Thoracic aorta (tissue), 2 donors: ENCODE data around the gene CAND2. TPM values are rescaled to one million over a fixed set of nuclear protein-coding genes. Genes with fewer than 3 reads are reported as not detected.
"Not testable (repeated sequence)": the region's sequence is repeated elsewhere in the genome, so short reads cannot be mapped to it uniquely, and the experiment has no call there.

ENCODE experiments used
- ATAC-seq: fragments of 150-250 bp; one replicate; pipeline ENCODE4 v1.8.0; 2017; ENCODE audit warnings: low read depth; ENCODE audit not compliant: insufficient number of reproducible peaks, low FRiP score
- DNase-seq: peaks from one replicate; pipeline ENCODE4 v3.0.0-alpha.2; 2020; ENCODE audit warnings: low spot score
- H3K27ac ChIP-seq, 2 donors: fragments of 200-600 bp; sonication (generic); 1 replicate in 1 of 2; 2 replicates in 1 of 2; pipeline ENCODE4 v1.5.1; 2016; ENCODE audit warnings: mild to moderate bottlenecking in 2 of 2, moderate library complexity in 2 of 2
- H3K27me3 ChIP-seq: fragments of 200-600 bp; sonication (generic); replicated peaks from 2 replicates; pipeline ENCODE4 v1.6.0; 2016; ENCODE audit warnings: mild to moderate bottlenecking; ENCODE audit not compliant: insufficient read depth
- H3K36me3 ChIP-seq: fragments of 200-600 bp; sonication (generic); one replicate; pipeline ENCODE4 v1.5.1; 2016
- H3K4me1 ChIP-seq, 2 donors: fragments of 200-600 bp; sonication (generic); 1 replicate in 1 of 2; 2 replicates in 1 of 2; pipeline versions ENCODE4 v1.5.1 to v1.6.0; 2016; ENCODE audit warnings: low read depth in 2 of 2, mild to moderate bottlenecking in 1 of 2; ENCODE audit not compliant: control insufficient read depth in 1 of 2
- H3K4me3 ChIP-seq: fragments of 200-600 bp; sonication (generic); 2 replicates; pipeline ENCODE4 v1.5.1; 2016; ENCODE audit warnings: mild to moderate bottlenecking
- H3K9me3 ChIP-seq: fragments of 200-600 bp; sonication (generic); 2 replicates; pipeline ENCODE4 v1.5.1; 2016
- total RNA-seq, 2 donors: library from RNA; depleted of rRNA; stranded (reverse); fragments of >200 nt; gene quantifications; one replicate each; pipeline versions ENCODE4 v1.1.0 to v1.2.3, GENCODE V29; 2016
- TF ChIP-seq, protein P1 (sequence below): fragments of 200-600 bp; sonication (generic); IDR thresholded peaks from one replicate; pipeline ENCODE4 v1.5.1; 2019; ENCODE audit warnings: antibody characterized with exemption

Gene CAND2
- total RNA-seq, 2 donors from 2014 or later = 25.9 to 44.6 TPM

DNA sequence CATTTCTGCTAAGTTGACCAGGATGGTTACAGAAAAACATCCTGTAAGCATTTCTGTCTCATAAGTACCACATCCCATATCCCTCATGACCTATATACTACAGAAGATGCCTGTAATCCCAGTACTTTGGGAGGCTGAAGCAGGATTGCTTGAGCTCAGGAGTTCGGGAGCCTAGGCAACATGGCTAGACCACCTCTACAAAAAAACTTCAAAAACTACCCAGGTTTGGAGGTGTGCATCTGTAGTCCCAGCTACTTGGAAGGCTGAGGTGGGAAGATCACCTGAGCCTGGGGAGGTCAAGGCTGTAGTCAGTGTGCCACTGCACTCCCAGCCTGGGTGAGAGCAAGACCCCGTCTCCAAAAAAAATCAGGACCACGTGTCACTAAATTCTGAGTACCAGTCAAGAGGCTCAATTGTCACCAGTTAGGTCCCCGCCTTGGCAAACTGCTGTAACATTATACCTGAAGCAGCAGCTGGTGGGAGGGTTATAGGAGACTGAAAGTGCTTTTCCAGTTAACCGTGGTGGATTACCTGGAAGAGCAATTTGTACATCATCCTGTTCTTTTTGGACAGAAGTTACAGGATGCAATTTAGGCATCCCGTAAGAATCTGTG is 38.7 kb downstream of the CAND2 start:
- no peaks in the 10 kb centered on the region for H3K27me3 ChIP-seq
- TF ChIP-seq, protein P1, sequence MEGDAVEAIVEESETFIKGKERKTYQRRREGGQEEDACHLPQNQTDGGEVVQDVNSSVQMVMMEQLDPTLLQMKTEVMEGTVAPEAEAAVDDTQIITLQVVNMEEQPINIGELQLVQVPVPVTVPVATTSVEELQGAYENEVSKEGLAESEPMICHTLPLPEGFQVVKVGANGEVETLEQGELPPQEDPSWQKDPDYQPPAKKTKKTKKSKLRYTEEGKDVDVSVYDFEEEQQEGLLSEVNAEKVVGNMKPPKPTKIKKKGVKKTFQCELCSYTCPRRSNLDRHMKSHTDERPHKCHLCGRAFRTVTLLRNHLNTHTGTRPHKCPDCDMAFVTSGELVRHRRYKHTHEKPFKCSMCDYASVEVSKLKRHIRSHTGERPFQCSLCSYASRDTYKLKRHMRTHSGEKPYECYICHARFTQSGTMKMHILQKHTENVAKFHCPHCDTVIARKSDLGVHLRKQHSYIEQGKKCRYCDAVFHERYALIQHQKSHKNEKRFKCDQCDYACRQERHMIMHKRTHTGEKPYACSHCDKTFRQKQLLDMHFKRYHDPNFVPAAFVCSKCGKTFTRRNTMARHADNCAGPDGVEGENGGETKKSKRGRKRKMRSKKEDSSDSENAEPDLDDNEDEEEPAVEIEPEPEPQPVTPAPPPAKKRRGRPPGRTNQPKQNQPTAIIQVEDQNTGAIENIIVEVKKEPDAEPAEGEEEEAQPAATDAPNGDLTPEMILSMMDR = no peak
- no peak for ATAC-seq
- H3K4me1 ChIP-seq = peaks cover 7 to 26% of the 10 kb centered on the region in 2 donors
- H3K9me3 ChIP-seq = no peaks in the 10 kb centered on the region
- DNase-seq = no peak
- no peak overlapping the region for H3K27ac ChIP-seq
- peaks cover 65% of the 10 kb centered on the region for H3K36me3 ChIP-seq
- H3K4me3 ChIP-seq = no peak overlapping the region

- no peak overlapping the region for H3K4me3 ChIP-seq
- H3K36me3 ChIP-seq = peaks cover 53% of the 10 kb centered on the region
- no peak for ATAC-seq
These were observed 41.0 kb downstream of the CAND2 start for GRCh38 chr3:12837295-12837986.

DNA sequence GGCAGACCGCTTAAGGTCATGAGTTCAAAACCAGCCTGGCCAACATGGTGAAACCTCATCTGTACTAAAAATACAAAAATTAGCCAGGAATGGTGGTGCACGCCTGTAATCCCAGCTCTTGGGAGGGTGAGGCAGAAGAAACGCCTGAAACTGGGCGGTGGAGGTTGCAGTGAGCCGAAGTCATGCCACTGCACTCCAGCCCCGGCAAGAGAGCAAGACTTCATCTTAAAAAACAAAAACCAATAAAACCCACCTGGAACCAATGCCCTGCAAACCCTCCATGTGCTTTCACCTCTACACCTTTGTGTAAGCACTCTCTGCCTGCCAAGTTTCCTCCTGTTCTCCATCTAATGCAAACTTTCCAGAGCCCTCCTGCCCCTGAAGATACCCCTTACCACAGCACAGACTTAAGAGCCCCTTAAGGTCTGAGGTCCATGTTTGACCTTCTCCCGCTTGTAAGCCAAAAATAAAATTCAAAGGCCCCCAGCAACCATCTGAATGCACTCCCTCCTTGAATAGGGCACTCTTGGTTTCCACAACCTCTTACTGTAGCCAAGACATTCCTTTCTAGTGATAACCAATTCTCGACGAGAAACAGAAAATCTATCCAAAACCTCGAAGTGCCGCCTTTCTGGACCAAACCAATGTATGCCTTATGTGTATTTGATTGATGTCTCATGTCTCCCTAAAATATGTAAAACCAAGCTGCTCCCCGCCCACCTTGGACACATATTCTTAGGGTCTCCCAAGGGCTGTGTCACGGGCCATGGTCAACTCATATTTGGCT is 41.9 kb downstream of the CAND2 start:
- peak overlapping the region in 1 of 2 donors; percentile 1 for H3K27ac ChIP-seq

More at GRCh38 chr3:12837295-12837986, 41.0 kb downstream of the CAND2 start:
- Histone ChIP-seq H3K27ac (no peak overlapping the region), H3K9me3 (no peaks in the 10 kb centered on the region), H3K4me1 (peaks cover 7 to 32% of the 10 kb centered on the region in 2 donors), H3K27me3 (no peaks in the 10 kb centered on the region)
- TF ChIP-seq, protein P1 = no peak
- no peak for DNase-seq

DNA sequence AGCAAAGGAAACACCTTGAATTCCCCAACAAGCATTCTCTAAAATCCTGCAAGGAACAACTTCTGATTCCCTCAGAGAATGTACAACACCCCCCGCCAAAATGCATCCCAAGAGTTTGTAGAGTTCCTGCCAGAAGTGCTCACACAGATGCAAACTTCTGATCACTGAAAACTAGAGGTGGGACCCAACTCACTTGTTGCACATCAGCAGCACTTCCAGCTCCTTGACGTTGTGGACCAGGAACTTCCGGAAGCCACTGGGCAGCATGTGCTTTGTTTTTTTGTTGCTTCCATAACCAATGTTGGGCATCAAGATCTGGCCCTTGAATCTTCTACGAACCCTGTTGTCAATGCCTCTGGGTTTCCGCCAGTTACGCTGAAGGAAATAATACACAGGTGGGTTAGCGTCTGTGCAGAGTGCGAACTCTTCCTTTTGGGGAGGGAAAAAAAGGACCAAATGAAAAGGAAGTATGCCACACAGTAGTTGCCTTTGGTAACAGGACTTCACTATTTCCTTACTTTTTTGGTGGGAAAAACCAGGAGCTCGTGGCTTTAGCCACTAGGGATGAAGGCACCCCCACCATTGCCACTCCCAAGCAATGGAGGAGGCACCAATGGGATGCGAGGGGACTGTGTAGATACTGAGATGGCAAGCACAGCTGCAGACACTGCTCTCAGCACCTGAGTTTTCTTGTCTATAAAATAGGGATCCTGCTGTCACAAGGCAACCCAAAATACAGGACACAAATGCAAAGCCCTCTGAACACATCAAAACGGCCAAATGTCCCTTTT is 42.9 kb downstream of the CAND2 start:
- no peak for DNase-seq
- no peak for ATAC-seq
- Histone ChIP-seq H3K27me3 (no peaks in the 10 kb centered on the region), H3K4me1 (peaks cover 7 to 32% of the 10 kb centered on the region in 2 donors), H3K36me3 (peaks cover 37% of the 10 kb centered on the region), H3K4me3 (no peak overlapping the region), H3K9me3 (no peaks in the 10 kb centered on the region), H3K27ac (peak overlapping the region in 1 of 2 donors; percentile 1)
- TF ChIP-seq, protein P1 = no peak

More for the DNA sequence above, 41.9 kb downstream of the CAND2 start:
- TF ChIP-seq, protein P1 = no peak
- Histone ChIP-seq H3K4me3 (no peak overlapping the region), H3K9me3 (no peaks in the 10 kb centered on the region), H3K27me3 (no peaks in the 10 kb centered on the region), H3K4me1 (peaks cover 7 to 32% of the 10 kb centered on the region in 2 donors), H3K36me3 (peaks cover 44% of the 10 kb centered on the region)
- ATAC-seq = no peak
- DNase-seq = no peak

GRCh38 chr3:12840148-12840547 is 43.7 kb downstream of the CAND2 start:
- H3K27me3 ChIP-seq, H3K9me3 ChIP-seq, DNase-seq, ATAC-seq: not testable (repeated sequence)
- peak overlapping the region; percentile 76 for H3K4me3 ChIP-seq
- H3K4me1 ChIP-seq = peaks cover 7 to 32% of the 10 kb centered on the region in 2 donors
- H3K36me3 ChIP-seq = peaks cover 31% of the 10 kb centered on the region
- peak overlapping the region in 1 of 2 donors; percentile 85 for H3K27ac ChIP-seq
